SU-DHL-6 (cell line): Measurements from ENCODE around the gene PRPF8.

ENCODE experiments used
- H2AFZ ChIP-seq: fragments of 200-600 bp; sonication (generic); 2 replicates; pipeline ENCODE4 v1.6.1; 2014; ENCODE audit warnings: low read depth, mild to moderate bottlenecking, moderate library complexity, mixed read lengths, antibody characterized with exemption, low read length; ENCODE audit not compliant: severe bottlenecking
- H3F3A ChIP-seq: fragments of 200-600 bp; shearing (Covaris generic); 2 replicates; pipeline ENCODE4 v1.6.0; 2016; ENCODE audit warnings: antibody characterized with exemption, mild to moderate bottlenecking; ENCODE audit not compliant: insufficient read depth
- H3K27ac ChIP-seq: fragments of 200-600 bp; sonication (generic); 2 replicates; pipeline ENCODE4 v1.5.1; 2016; ENCODE audit warnings: low read depth, mild to moderate bottlenecking, low read length, moderate library complexity, mixed read lengths
- H3K27me3 ChIP-seq: fragments of 200-600 bp; sonication (generic), shearing (Covaris generic); 2 replicates; pipeline ENCODE4 v1.6.0; 2014; ENCODE audit warnings: mild to moderate bottlenecking, low read length
- H3K36me3 ChIP-seq: fragments of 200-600 bp; sonication (generic); 2 replicates; pipeline ENCODE4 v1.6.1; 2014; ENCODE audit warnings: mild to moderate bottlenecking, low read length, mixed read lengths
- H3K4me2 ChIP-seq: fragments of 300-600, 200-600 bp; shearing (Covaris generic), sonication (generic); 2 replicates; pipeline ENCODE4 v1.6.0; 2014; ENCODE audit warnings: low read length, low read depth, mild to moderate bottlenecking; ENCODE audit not compliant: poor library complexity, severe bottlenecking
- H3K4me3 ChIP-seq: fragments of 200-600 bp; sonication (generic); 2 replicates; pipeline ENCODE4 v1.5.1; 2014; ENCODE audit warnings: antibody characterized with exemption, low read length, mild to moderate bottlenecking, mixed read lengths; ENCODE audit not compliant: insufficient read depth, poor library complexity, severe bottlenecking
- H3K79me2 ChIP-seq: fragments of 200-600 bp; sonication (generic); 2 replicates; pipeline ENCODE4 v1.6.1; 2014; ENCODE audit warnings: mild to moderate bottlenecking, low read length, moderate library complexity; ENCODE audit not compliant: insufficient read depth
- H3K9ac ChIP-seq: fragments of 200-600 bp; sonication (generic); 2 replicates; pipeline ENCODE4 v1.7.0; 2014; ENCODE audit warnings: mild to moderate bottlenecking, low read length
- H3K9me2 ChIP-seq: fragments of 200-600 bp; sonication (generic); replicated peaks from 2 replicates; pipeline ENCODE4 v1.6.1; 2014; ENCODE audit warnings: low read length; ENCODE audit not compliant: insufficient read depth
- H3K9me3 ChIP-seq: fragments of 200-600 bp; sonication (generic); 2 replicates; pipeline ENCODE4 v1.6.1; 2014; ENCODE audit warnings: low read length, mixed read lengths; ENCODE audit not compliant: insufficient read depth
- H4K20me1 ChIP-seq: fragments of 200-600 bp; sonication (generic); 2 replicates; pipeline ENCODE4 v1.6.1; 2014; ENCODE audit warnings: low read depth, mild to moderate bottlenecking, antibody characterized with exemption, low read length, moderate library complexity, mixed read lengths
- CTCF ChIP-seq: fragments of 200-600 bp; sonication (generic); IDR thresholded peaks from one replicate; pipeline ENCODE4 v1.5.1; 2017; ENCODE audit warnings: antibody characterized with exemption, mild to moderate bottlenecking, low read length, moderate library complexity; ENCODE audit not compliant: insufficient read depth, poor library complexity, severe bottlenecking
- EZH2phosphoT487 ChIP-seq: fragments of 200-600 bp; sonication (generic), shearing (Covaris generic); conservative IDR thresholded peaks from 2 replicates; pipeline ENCODE4 v1.6.1; 2018; ENCODE audit warnings: mild to moderate bottlenecking, antibody characterized with exemption, low read length, moderate library complexity, mixed read lengths

Gene PRPF8

GRCh38 chr17:1628856-1629503, 55.7 kb downstream of the PRPF8 start:
- Histone ChIP-seq H3K27ac (peak overlapping the region; percentile 86), H3K9ac (peak overlapping the region; percentile 81), H4K20me1 (no peaks in the 10 kb centered on the region), H2AFZ (peak overlapping the region; percentile 20), H3K9me3 (no peaks in the 10 kb centered on the region), H3K4me2 (peak overlapping the region; percentile 85), H3K27me3 (no peaks in the 10 kb centered on the region), H3K4me3 (peak overlapping the region; percentile 79), H3K79me2 (peaks cover 35% of the 10 kb centered on the region), H3F3A (peaks cover 18% of the 10 kb centered on the region), H3K9me2 (no peaks in the 10 kb centered on the region), H3K36me3 (no peaks in the 10 kb centered on the region)
- TF ChIP-seq EZH2phosphoT487: no peak
- TF ChIP-seq CTCF: peak; percentile 31

- Histone ChIP-seq H3K9me2 (no peaks in the 10 kb centered on the region), H4K20me1 (no peaks in the 10 kb centered on the region), H3K9ac (peak within 1 kb of the TSS; percentile 81)
These were observed 56.4 kb downstream of the PRPF8 start, which contains the start of gene SLC43A2 for GRCh38 chr17:1627982-1628855. TSS of gene SLC43A2 (minus strand) at chr17:1628834. CDS start at chr17:1627874, 960 bp downstream.

More at GRCh38 chr17:1627982-1628855, 56.4 kb downstream of the PRPF8 start, which contains the start of gene SLC43A2:
- H3K9me3 ChIP-seq: no peaks in the 10 kb centered on the region
- H3F3A ChIP-seq: peaks cover 18% of the 10 kb centered on the region
- H3K4me2 ChIP-seq: peak within 1 kb of the TSS; percentile 85
- H3K4me3 ChIP-seq: peak within 1 kb of the TSS; percentile 79
- no peak for TF ChIP-seq EZH2phosphoT487
- no peak for TF ChIP-seq CTCF
- no peaks in the 10 kb centered on the region for H3K36me3 ChIP-seq
- H2AFZ ChIP-seq: peak within 1 kb of the TSS; percentile 20
- H3K27me3 ChIP-seq: no peaks in the 10 kb centered on the region
- peak within 1 kb of the TSS; percentile 86 for H3K27ac ChIP-seq
- H3K79me2 ChIP-seq: peaks cover 35% of the 10 kb centered on the region
